Transverse colon (tissue), 4 donors: ENCODE data around the gene DPPA4. TPM values are rescaled to one million over a fixed set of nuclear protein-coding genes. Genes with fewer than 3 reads are reported as not detected.

Source experiments
- DNase-seq: peaks from one replicate; pipeline ENCODE4 v3.0.0-alpha.2; 2019
- H3K27ac ChIP-seq, 4 donors: fragments of 200-600 bp; sonication (generic); 2 replicates each; pipeline ENCODE4 v1.5.1; 2016 to 2018; ENCODE audit warnings: inconsistent platforms in 4 of 4
- H3K27me3 ChIP-seq: fragments of 200-600 bp; sonication (generic); 2 replicates; pipeline ENCODE4 v1.5.1; 2017; ENCODE audit warnings: inconsistent platforms
- H3K36me3 ChIP-seq, 4 donors: fragments of 200-600 bp; sonication (generic); 2 replicates each; pipeline ENCODE4 v1.5.1; 2017 to 2019; ENCODE audit warnings: inconsistent platforms in 4 of 4
- H3K4me1 ChIP-seq, 4 donors: fragments of 200-600 bp; sonication (generic); 2 replicates each; pipeline ENCODE4 v1.5.1; 2017 to 2020; ENCODE audit warnings: inconsistent platforms in 4 of 4
- H3K4me3 ChIP-seq, 4 donors: fragments of 200-600 bp; sonication (generic); 1 replicate in 1 of 4; 2 replicates in 3 of 4; pipeline versions ENCODE4 v1.5.1 to v1.6.1; 2017 to 2019; ENCODE audit warnings: inconsistent platforms in 4 of 4
- H3K9me3 ChIP-seq, 2 donors: fragments of 200-600 bp; sonication (generic); 2 replicates each; pipeline ENCODE4 v1.5.1; 2017 to 2019; ENCODE audit warnings: inconsistent platforms in 2 of 2
- CTCF ChIP-seq, 5 experiments: fragments of 200-600 bp in 3 of 5; fragments of 450-650 bp in 2 of 5; sonication (generic) in 3 of 5; IDR thresholded peaks; 1 replicate in 2 of 5; 2 replicates in 3 of 5; pipeline ENCODE4 v1.5.1; 2016 to 2017; ENCODE audit warnings: antibody characterized with exemption in 5 of 5, inconsistent platforms in 3 of 5, mild to moderate bottlenecking in 2 of 5, moderate library complexity in 1 of 5
- EP300 ChIP-seq: sonication (generic); formaldehyde crosslinking; IDR thresholded peaks from one replicate; pipeline ENCODE4 v1.6.1; 2017; ENCODE audit warnings: antibody characterized with exemption, low read depth
- POLR2A ChIP-seq: fragments of 450-650 bp; IDR thresholded peaks from one replicate; pipeline ENCODE4 v1.6.1; 2016; ENCODE audit warnings: antibody characterized with exemption, mild to moderate bottlenecking, moderate library complexity
- POLR2AphosphoS5 ChIP-seq, 3 donors: sonication (generic); formaldehyde crosslinking; IDR thresholded peaks; one replicate each; pipeline ENCODE4 v1.6.1; 2016; ENCODE audit warnings: antibody characterized with exemption in 3 of 3
- WGBS, 2 donors: methylation state at CpG; one replicate each; pipeline ENCODE4 v1.1.5; 2018; ENCODE audit warnings: low coverage in 1 of 2; 5-methylcytosine and 5-hydroxymethylcytosine counted together
- in situ Hi-C, 4 donors: fragments of 200-750 bp; cut with MboI; loops; one replicate each; pipeline versions ENCODE4 v1.15.0 to v1.15.1; 2017; ENCODE audit warnings: low sequenced_read_pairs in 3 of 4, low pct_ligation_motif_present in 1 of 4, low pct_unique_long_range_greater_than_20kb in 1 of 4
- intact Hi-C: fragments of 100-400 bp; cut with DNase I; formaldehyde crosslinking; loops from one replicate; pipeline ENCODE4 v1.15.1; 2023; ENCODE audit warnings: low total_unique reads
- total RNA-seq, 4 donors: library from RNA; depleted of rRNA; stranded (reverse); fragments of >200 nt; gene quantifications; one replicate each; pipeline ENCODE4 v1.1.0, GENCODE V29; 2016

Gene DPPA4
- total RNA-seq, 4 donors from 2014 or later, result not detected

GRCh38 chr3:109336291-109336861, 970 bp downstream of the DPPA4 start:
- Histone ChIP-seq H3K36me3 (no peaks in the 10 kb centered on the region), H3K27me3 (no peaks in the 10 kb centered on the region), H3K4me3 (peak overlapping the region in 2 of 4 donors; percentile 10 to 31), H3K4me1 (no peaks in the 10 kb centered on the region), H3K9me3 (no peaks in the 10 kb centered on the region), H3K27ac (no peak overlapping the region)
- intact Hi-C loops, result no loop called here
- 38 to 48% methylated on average over 16 to 17 of the region's 17 CpGs for WGBS, 2 donors
- no peak for DNase-seq
- TF ChIP-seq CTCF (IDR thresholded peaks at IDR 0.05) (no peak), POLR2A (no peak), POLR2AphosphoS5 (IDR thresholded peaks at IDR 0.05) (no peak), EP300 (no peak)
- in situ Hi-C loops, result no loop called here

DNA sequence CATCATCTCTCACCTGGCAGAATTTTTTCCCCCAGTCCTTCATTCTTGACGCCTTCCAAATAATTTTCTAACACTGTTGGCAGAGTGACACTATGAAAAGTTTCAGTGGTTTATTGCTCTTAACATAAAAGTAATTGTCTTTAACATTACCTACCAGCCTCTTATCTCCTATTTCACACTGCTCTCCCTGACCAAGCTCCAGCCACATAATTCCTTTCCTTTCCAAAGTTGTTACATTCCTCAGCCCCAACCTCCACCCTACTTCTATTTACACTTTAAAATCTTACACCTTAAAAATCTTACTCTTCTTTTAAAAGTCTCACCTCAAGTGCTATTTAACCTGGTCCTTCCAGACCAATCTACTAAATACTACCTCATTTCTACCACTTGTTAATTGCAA, 2.8 kb downstream of the DPPA4 start:
- no peak overlapping the region for H3K27ac ChIP-seq
- no peaks in the 10 kb centered on the region for H3K27me3 ChIP-seq
- intact Hi-C loops, result no loop called here
- no peak for DNase-seq
- H3K4me1 ChIP-seq, result no peaks in the 10 kb centered on the region
- H3K9me3 ChIP-seq, result no peaks in the 10 kb centered on the region
- no peak overlapping the region for H3K4me3 ChIP-seq
- in situ Hi-C loops, result no loop called here
- no peak for TF ChIP-seq POLR2A
- no peak for TF ChIP-seq CTCF (IDR thresholded peaks at IDR 0.05)
- no peak for TF ChIP-seq POLR2AphosphoS5 (IDR thresholded peaks at IDR 0.05)
- WGBS, 2 donors, result 56 to 65% methylated on average over 1 of the region's 1 CpG
- H3K36me3 ChIP-seq, result no peaks in the 10 kb centered on the region

- 67 to 73% methylated on average over 5 of the region's 5 CpGs for WGBS, 2 donors
- TF ChIP-seq EP300 (no peak), CTCF (IDR thresholded peaks at IDR 0.05) (no peak), POLR2AphosphoS5 (IDR thresholded peaks at IDR 0.05) (no peak)
- DNase-seq, result no peak
- H3K4me1 ChIP-seq, result no peaks in the 10 kb centered on the region
- H3K36me3 ChIP-seq, result no peaks in the 10 kb centered on the region
- in situ Hi-C loops (no loop called here), intact Hi-C loops (no loop called here)
- no peak overlapping the region for H3K27ac ChIP-seq
- H3K9me3 ChIP-seq, result no peaks in the 10 kb centered on the region
- H3K4me3 ChIP-seq, result no peak overlapping the region
- H3K27me3 ChIP-seq, result no peaks in the 10 kb centered on the region
Observed at GRCh38 chr3:109331692-109332091, 5.7 kb downstream of the DPPA4 start.

GRCh38 chr3:109330405-109330804, 6.9 kb downstream of the DPPA4 start:
- intact Hi-C loops (no loop called here), in situ Hi-C loops (no loop called here)
- Histone ChIP-seq H3K36me3 (no peaks in the 10 kb centered on the region), H3K4me3 (no peak overlapping the region), H3K27me3 (no peaks in the 10 kb centered on the region), H3K4me1 (no peaks in the 10 kb centered on the region), H3K27ac (no peak overlapping the region), H3K9me3 (no peaks in the 10 kb centered on the region)
- DNase-seq, result no peak
- WGBS, 2 donors, result 88 to 96% methylated on average over 3 to 7 of the region's 7 CpGs
- no peak for TF ChIP-seq POLR2AphosphoS5 (IDR thresholded peaks at IDR 0.05)
- TF ChIP-seq EP300, result no peak
- no peak for TF ChIP-seq CTCF (IDR thresholded peaks at IDR 0.05)
- no peak for TF ChIP-seq POLR2A
